Measurements from ENCODE around the gene C6orf132.
"Not testable (repeated sequence)": the region's sequence is repeated elsewhere in the genome, so short reads cannot be mapped to it uniquely, and the experiment has no call there.

Gene C6orf132

GRCh38 chr6:42162384-42162783, 20.0 kb upstream of the C6orf132 start:
- DNase-seq, result no peak

GRCh38 chr6:42159431-42160024, 17.1 kb upstream of the C6orf132 start:
- no peak for DNase-seq

GRCh38 chr6:42158631-42159030, 16.2 kb upstream of the C6orf132 start:
- no peak for DNase-seq

- no peak for DNase-seq
Measured at GRCh38 chr6:42158011-42158410, 15.6 kb upstream of the C6orf132 start.

GRCh38 chr6:42156638-42157037, 14.2 kb upstream of the C6orf132 start:
- no peak for DNase-seq

GRCh38 chr6:42155293-42155692, 12.9 kb upstream of the C6orf132 start:
- no peak for DNase-seq

GRCh38 chr6:42154461-42155209, 12.2 kb upstream of the C6orf132 start:
- DNase-seq, result no peak

GRCh38 chr6:42153921-42154320, 11.5 kb upstream of the C6orf132 start:
- DNase-seq, result no peak

GRCh38 chr6:42152528-42153213, 10.3 kb upstream of the C6orf132 start:
- DNase-seq, result not testable (repeated sequence)

GRCh38 chr6:42152024-42152423, 9.6 kb upstream of the C6orf132 start:
- no peak for DNase-seq

- no peak for DNase-seq
Measured at GRCh38 chr6:42150254-42150653, 7.8 kb upstream of the C6orf132 start.

GRCh38 chr6:42148058-42148457, 5.6 kb upstream of the C6orf132 start:
- no peak for DNase-seq

- DNase-seq, result no peak
Measured at GRCh38 chr6:42147138-42147562, 4.7 kb upstream of the C6orf132 start.

GRCh38 chr6:42141603-42142117, 760 bp downstream of the C6orf132 start:
- no peak for DNase-seq

- no peak for DNase-seq
Measured at GRCh38 chr6:42140756-42141602, 1.4 kb downstream of the C6orf132 start.

- DNase-seq, result no peak
Measured at GRCh38 chr6:42140032-42140431, 2.4 kb downstream of the C6orf132 start.

- no peak for DNase-seq
Measured at GRCh38 chr6:42138630-42139619, 3.5 kb downstream of the C6orf132 start.

- DNase-seq, result no peak
Measured at GRCh38 chr6:42138190-42138589, 4.2 kb downstream of the C6orf132 start.

- DNase-seq, result no peak
Measured at GRCh38 chr6:42137194-42137753, 5.1 kb downstream of the C6orf132 start.

GRCh38 chr6:42136508-42137193, 5.8 kb downstream of the C6orf132 start:
- DNase-seq, result peak in 1 of 5 experiments; percentile 8
